ENCODE measurements around the gene SLC22A4.

SLC22A4 gene

GRCh38 chr5:132275367-132276220, 18.6 kb upstream of the SLC22A4 start:
- no peak for DNase-seq (ENCODE audit: low read depth)

GRCh38 chr5:132277256-132277655, 16.9 kb upstream of the SLC22A4 start:
- no peak for DNase-seq (ENCODE audit: low read depth)

DNA sequence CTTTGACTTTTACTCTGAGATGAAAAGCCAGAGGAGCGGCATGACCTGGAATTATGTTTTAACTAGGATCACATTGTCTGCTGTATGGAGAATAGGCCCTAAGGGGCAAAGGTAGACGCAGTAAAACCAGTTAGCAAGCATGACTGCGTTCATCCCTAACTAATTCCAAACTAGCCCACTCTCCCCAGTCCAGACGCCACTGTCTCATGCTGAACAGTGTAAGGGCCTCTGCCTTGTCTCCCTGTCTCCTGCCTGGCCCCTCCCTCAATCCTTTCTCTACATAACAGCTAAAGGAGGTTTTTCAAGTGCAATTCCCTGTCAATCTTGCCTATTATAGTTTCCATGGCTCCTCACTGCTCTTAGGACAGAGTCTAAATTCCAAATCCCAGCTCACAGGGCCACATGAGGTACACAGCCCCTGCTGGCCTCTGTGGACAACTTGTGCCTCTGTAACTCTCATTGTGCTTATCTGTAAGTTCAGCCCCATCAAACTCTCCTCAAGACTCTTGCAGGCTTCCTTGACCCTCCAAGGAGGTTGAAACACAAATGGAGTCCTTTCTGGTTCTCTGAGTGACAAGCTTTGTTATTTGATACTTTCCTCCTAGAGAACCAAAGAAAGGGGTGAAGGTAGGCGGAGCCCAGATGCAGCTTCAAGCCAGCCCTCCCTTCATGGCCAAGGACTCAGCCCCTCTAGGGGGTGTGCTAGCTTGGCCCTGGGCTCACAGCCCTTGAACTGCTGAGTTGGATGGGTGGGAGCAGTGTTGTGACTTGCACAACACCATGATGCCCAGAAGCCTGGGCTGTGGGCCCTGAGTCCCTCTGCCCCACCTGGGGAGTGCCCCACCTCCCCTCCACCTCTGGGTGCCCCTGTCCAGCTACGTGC, 16.0 kb upstream of the SLC22A4 start:
- no peak for DNase-seq (ENCODE audit: low read depth)

GRCh38 chr5:132279801-132280200, 14.4 kb upstream of the SLC22A4 start:
- no peak for DNase-seq (ENCODE audit: low read depth)

GRCh38 chr5:132280371-132281240, 13.6 kb upstream of the SLC22A4 start:
- no peak for DNase-seq (ENCODE audit: low read depth)

GRCh38 chr5:132281856-132282614, 12.2 kb upstream of the SLC22A4 start:
- no peak for DNase-seq (ENCODE audit: low read depth)

- DNase-seq (ENCODE audit: low read depth) = no peak
Measured at GRCh38 chr5:132283423-132284043, 10.7 kb upstream of the SLC22A4 start.

DNA sequence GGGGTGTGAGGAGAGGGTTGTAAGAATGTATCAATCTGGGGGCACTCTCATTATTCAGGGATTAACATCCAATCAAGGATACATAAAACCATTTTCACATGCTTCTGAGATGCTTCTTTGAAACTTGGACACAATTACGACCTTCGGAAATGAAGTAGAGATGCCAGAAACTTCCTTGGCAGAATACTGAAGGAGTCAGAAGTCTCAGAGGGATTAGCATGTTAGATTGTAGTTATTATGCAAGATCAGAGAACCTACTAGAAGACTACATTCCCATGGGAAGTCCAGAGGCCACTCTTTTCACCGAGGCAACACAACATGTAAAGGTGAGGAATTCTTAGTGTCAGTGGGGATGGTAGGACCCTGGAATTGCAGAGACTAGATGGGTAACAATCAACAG, 5.1 kb upstream of the SLC22A4 start:
- no peak for DNase-seq (ENCODE audit: low read depth)

DNA sequence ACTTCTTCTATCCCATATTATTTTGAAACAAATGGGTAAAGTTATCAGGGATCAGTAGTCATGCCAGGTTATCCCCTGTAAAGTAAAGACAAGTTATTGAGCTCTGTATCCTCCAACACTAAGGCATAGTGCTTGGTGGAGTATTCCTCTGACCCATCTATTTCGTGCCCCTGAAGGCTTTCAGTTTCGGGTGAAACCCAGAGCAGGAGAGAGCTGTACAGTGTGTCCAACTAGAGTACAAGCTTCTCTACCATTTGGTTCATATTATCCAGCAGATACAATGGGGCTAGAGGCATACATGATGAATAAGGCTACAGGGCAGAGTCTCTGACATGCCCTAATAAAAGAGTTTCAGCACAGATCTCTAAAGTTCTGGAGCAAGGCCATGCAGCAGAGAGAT, 3.2 kb upstream of the SLC22A4 start:
- DNase-seq (ENCODE audit: low read depth) = no peak

DNA sequence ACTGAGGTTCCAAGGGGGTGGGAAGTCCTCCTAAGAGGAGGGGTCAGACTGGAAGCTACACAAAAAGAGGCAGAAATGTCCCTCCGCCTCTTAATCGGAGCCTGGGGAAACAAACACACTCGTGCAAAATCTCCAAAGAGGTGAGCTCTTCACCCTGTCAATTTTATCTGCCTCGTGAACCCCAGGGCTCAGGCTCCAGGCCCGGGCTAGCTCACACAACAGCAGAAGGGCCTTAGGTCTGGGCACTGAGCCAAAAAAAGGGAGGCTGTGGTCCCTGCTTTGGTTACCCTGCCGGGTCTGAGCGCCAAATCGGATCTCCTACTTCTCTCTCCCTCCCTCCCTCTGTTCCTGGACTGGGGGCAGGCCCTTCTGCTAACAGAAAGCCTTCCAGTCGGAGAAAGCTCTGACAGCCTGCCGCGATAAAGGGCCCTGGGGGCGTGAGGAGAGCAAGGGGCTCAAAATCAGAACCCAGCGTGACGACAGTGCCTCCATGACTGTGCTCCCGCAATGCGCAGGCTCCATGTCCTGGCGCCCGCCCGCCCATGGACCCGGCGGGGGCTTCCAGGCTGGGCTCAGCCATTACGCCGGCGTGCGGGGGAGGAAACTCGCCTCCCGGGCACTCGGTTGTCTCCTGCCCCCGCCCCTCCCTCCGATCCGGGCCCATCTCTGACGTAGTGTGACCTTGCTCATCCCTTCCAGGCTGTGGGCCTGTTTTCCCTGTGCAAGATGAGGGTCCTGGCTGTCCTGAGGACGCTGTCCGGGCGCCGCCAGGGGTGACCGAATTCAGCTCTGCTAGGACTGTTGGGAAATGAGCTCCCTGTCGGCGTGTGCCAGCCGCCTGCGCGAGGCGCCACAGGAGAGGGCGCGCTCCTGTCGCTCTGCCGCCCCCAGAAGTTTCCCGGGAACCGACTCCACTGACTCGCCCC, 865 bp upstream of the SLC22A4 start:
- DNase-seq (ENCODE audit: low read depth) = peak; percentile 78

- DNase-seq (ENCODE audit: low read depth) = peak; percentile 73
Measured at GRCh38 chr5:132294728-132295504, 722 bp downstream of the SLC22A4 start.

GRCh38 chr5:132295505-132296411, 1.6 kb downstream of the SLC22A4 start:
- DNase-seq (ENCODE audit: low read depth) = no peak

DNA sequence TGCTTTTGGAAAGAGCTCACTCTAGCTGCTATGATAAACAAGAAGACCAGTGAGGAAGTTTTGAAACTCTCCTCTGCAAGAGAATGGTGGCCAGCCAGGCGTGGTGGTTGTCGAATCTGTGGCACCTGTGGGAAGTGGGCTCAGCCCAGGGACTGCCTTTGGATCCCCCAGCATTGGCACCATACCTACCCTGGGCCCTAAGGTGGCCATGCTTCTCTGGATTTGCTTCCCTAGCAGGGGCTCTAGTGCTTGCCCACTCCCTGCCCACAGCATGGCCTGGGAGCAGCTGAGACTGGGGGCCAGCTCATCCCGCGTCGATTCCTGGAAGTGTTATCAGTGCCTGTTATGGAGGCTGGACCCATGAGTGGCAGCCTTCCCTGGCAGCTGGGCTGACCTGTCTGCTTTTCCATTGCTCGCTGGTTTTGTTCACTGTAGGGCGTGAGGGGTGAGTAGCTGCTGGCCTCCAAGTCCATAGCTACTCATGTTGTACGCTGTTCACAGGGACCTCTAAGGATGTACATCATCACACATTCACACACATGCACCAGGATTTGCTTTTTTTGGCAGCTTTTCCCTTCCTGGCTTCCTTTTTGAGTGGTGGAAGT, 2.3 kb downstream of the SLC22A4 start:
- DNase-seq (ENCODE audit: low read depth) = no peak

DNA sequence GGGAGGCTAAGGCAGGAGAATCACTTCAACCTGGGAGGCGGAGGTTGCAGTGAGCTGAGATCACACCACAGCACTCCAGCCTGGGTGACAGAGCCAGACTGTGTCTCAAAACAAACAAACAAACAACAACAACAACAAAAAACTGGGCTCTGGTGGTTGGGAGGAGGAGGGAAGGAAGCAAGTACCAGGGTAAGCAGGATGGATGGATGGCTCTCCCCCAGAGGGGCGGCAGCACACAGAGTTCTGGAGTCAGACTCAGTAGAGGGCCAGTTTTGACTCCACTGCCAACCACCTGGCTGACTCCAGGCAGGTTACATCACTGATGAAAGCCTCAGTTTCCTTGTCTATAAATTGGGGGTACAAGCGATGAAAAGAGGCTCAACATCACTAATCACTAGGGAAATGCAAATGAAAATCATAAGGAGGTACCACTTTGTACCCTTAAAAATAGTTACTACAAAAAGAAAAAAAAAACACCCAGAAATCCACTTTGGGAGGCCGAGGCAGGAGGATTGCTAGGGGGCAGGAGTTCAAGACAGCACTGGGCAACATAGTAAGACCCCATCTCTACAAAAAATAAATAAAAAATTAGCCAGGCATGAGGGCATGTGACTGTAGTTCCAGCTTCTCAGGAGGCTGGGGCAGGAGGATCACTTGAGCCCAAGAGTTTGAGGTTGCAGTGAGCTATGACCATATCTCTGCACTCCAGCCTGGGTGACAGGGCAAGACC, 3.2 kb downstream of the SLC22A4 start:
- DNase-seq (ENCODE audit: low read depth) = no peak

DNA sequence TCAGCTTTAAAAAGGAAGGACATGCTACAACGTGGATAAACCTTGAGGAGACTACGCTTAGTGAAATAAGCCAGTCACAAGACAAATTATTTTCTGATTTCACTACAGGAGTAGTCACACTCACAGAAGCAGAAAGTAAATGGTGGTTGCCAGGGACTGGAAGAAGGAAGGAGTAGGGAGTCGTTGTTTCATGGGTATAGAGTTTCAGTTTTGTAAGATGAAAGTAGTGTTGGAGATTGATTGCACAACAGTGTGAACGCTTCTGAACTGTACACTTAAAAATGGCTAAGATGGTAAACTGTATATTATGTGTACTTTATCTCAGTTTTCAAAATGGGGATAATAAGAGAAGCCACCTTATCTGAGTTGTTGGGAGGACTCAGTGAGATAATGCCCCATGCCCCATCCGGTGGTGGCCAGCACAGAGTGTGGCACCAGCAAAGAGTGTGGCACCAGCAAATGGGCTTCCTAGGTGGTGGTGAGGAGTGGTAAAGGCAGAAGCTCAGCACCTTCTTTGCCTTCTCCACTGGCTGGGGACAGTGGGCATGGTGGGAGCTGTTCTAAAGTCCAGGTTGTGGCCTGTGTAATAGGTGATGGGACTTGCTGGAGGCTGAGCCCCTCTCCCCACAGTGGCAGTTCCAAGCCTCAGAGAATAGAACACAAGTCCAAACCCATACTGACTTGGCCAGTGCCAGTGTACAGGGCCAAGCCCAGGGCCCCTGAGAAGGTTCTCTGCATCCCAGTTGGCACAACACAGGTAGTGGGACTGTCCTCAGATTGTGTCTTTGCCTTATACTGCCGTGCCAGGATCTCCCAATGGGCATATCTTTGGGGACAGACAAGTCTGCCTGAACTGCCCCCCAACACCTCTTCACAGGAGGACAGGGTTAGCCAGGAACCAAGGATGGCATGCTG, 4.4 kb downstream of the SLC22A4 start:
- no peak for DNase-seq (ENCODE audit: low read depth)

GRCh38 chr5:132299917-132300316, 5.7 kb downstream of the SLC22A4 start:
- DNase-seq (ENCODE audit: low read depth) = no peak
